K562 (cell line): ENCODE measurements around the gene MRPS33. TPM values are rescaled to one million over a fixed set of nuclear protein-coding genes. Genes with fewer than 3 reads are reported as not detected.
"Not testable (repeated sequence)": the region's sequence is repeated elsewhere in the genome, so short reads cannot be mapped to it uniquely, and the experiment has no call there.

Experiments used
- ATAC-seq: fragments of 200-7000 bp; cut with Tn5 transposase; 3 replicates; pipeline ENCODE4 v1.9.1; 2020; ENCODE audit warnings: moderate library complexity
- BruUV-seq: library from RNA; stranded (reverse); fragments of 400-500 nt; replicated peaks from 2 replicates; lab custom pipeline; 2021; lab: Mats Ljungman, UMichigan
- CTCF ChIA-PET: fragments of 300-600 bp; formaldehyde crosslinking; extraction: SDS; loops from one replicate; lab custom pipeline; 2021; ENCODE audit warnings: low intra/inter-chr PET ratio; lab: Yijun Ruan, JAX
- POLR2A ChIA-PET: fragments of 300-600, 350-650 bp; sonication (Branson Sonifier 250); formaldehyde crosslinking; extraction: SDS; loops from one replicate; lab custom pipeline; 2021; ENCODE audit warnings: antibody characterized with exemption, inconsistent platforms; lab: Yijun Ruan, JAX
- DNase-seq, 4 experiments: peaks; one replicate each; pipeline versions ENCODE4 v3.0.0 to v3.0.0-alpha.2; 2011 to 2018; ENCODE audit warnings: low spot score in 3 of 4, mixed read lengths in 3 of 4; ENCODE audit errors: extremely low read depth in 1 of 4
- FAIRE-seq: peaks from 2 replicates; lab custom pipeline; 2011; peaks lifted over from hg19 to GRCh38; lab: Jason Lieb, UNC
- H2AFZ ChIP-seq: 2 replicates; pipeline ENCODE4 v1.6.0; 2011; ENCODE audit warnings: low read depth, low read length, control low read depth, inconsistent platforms
- H3K27ac ChIP-seq: fragments of 200-600 bp; 3 replicates; pipeline ENCODE4 v1.8.0; 2011; ENCODE audit warnings: low read depth, mild to moderate bottlenecking, control low read depth, inconsistent platforms, low read length, moderate library complexity, mixed read lengths; ENCODE audit errors: extremely low read depth
- H3K27me3 ChIP-seq, 2 experiments: fragments of 300-600 bp in 1 of 2; 2 replicates in 1 of 2; 3 replicates in 1 of 2; pipeline versions ENCODE4 v1.6.0 to v1.8.0; 2011; ENCODE audit warnings: inconsistent platforms in 2 of 2, low read length in 2 of 2, mild to moderate bottlenecking in 1 of 2, mixed read lengths in 1 of 2, moderate library complexity in 1 of 2; ENCODE audit not compliant: control insufficient read depth in 2 of 2, insufficient read depth in 2 of 2
- H3K36me3 ChIP-seq: fragments of 300-600 bp; 3 replicates; pipeline ENCODE4 v1.8.0; 2011; ENCODE audit warnings: mild to moderate bottlenecking, low read length, inconsistent platforms; ENCODE audit not compliant: control insufficient read depth, insufficient read depth
- H3K4me1 ChIP-seq, 2 experiments: fragments of 200-600 bp in 1 of 2; replicated peaks in 1 of 2; 2 replicates in 1 of 2; 3 replicates in 1 of 2; pipeline versions ENCODE4 v1.5.1 to v1.8.0; 2011; ENCODE audit warnings: inconsistent platforms in 2 of 2, low read length in 2 of 2, mild to moderate bottlenecking in 1 of 2, mixed read lengths in 1 of 2, moderate library complexity in 1 of 2; ENCODE audit not compliant: control insufficient read depth in 2 of 2, insufficient read depth in 2 of 2
- H3K4me2 ChIP-seq: 2 replicates; pipeline ENCODE4 v1.6.1; 2011; ENCODE audit warnings: low read length, control low read depth, inconsistent platforms, mixed read lengths; ENCODE audit not compliant: insufficient read depth
- H3K4me3 ChIP-seq: fragments of 200-600 bp; sonication (generic), shearing (Covaris generic); 2 replicates; pipeline ENCODE4 v1.5.1; 2016; ENCODE audit warnings: control low read depth, inconsistent platforms
- H3K79me2 ChIP-seq: fragments of 200-600 bp; 3 replicates; pipeline ENCODE4 v1.8.0; 2011; ENCODE audit warnings: low read length, inconsistent platforms; ENCODE audit not compliant: control insufficient read depth, insufficient read depth
- H3K9ac ChIP-seq, 2 experiments: 2 replicates each; pipeline versions ENCODE4 v1.6.0 to v1.6.1; 2011; ENCODE audit warnings: low read depth in 2 of 2, low read length in 2 of 2, control low read depth in 1 of 2, inconsistent platforms in 1 of 2, mild to moderate bottlenecking in 1 of 2, mixed read lengths in 1 of 2; ENCODE audit not compliant: insufficient read depth in 1 of 2
- H3K9me1 ChIP-seq: one replicate; pipeline ENCODE4 v1.6.0; 2011; ENCODE audit warnings: inconsistent platforms, mild to moderate bottlenecking, low read length, moderate library complexity; ENCODE audit not compliant: control insufficient read depth, insufficient read depth
- H3K9me3 ChIP-seq: replicated peaks from 2 replicates; pipeline ENCODE4 v1.5.1; 2011; ENCODE audit warnings: low read depth, low read length, inconsistent platforms; ENCODE audit not compliant: control insufficient read depth, insufficient read depth
- H4K20me1 ChIP-seq: replicated peaks from 2 replicates; pipeline ENCODE4 v1.6.1; 2011; ENCODE audit warnings: low read length, inconsistent platforms, mixed read lengths; ENCODE audit not compliant: control insufficient read depth, insufficient read depth
- ATF7 ChIP-seq: fragments of 450-650 bp; IDR thresholded peaks from 2 replicates; pipeline ENCODE4 v1.7.1; 2014; ENCODE audit warnings: mild to moderate bottlenecking, moderate library complexity
- BCOR ChIP-seq: fragments of 450-650 bp; IDR thresholded peaks from 2 replicates; pipeline ENCODE4 v1.6.1; 2016
- EHMT2 ChIP-seq: fragments of 450-650 bp; IDR thresholded peaks from 2 replicates; pipeline ENCODE4 v1.6.1; 2018; ENCODE audit warnings: antibody characterized with exemption
- FOXA3 ChIP-seq, 2 experiments: fragments of 450-650 bp in 1 of 2; sonication (generic) in 1 of 2; formaldehyde crosslinking; IDR thresholded peaks in 1 of 2; conservative IDR thresholded peaks in 1 of 2; 2 replicates each; pipeline versions ENCODE4 v1.4.0 to v1.8.0; 2020 to 2022; ENCODE audit warnings: mild to moderate bottlenecking in 2 of 2, missing genetic modification reagents in 1 of 2
- MAZ ChIP-seq, 2 experiments: fragments of 450-650 bp in 1 of 2; sonication (generic) in 1 of 2; formaldehyde crosslinking; IDR thresholded peaks in 1 of 2; conservative IDR thresholded peaks in 1 of 2; 2 replicates each; pipeline versions ENCODE4 v1.4.0 to v1.5.0; 2020; ENCODE audit warnings: mild to moderate bottlenecking in 1 of 2, missing genetic modification reagents in 1 of 2
- MNT ChIP-seq, 2 experiments: fragments of 450-650 bp; conservative IDR thresholded peaks; 2 replicates each; pipeline ENCODE4 v1.6.1; 2017; ENCODE audit warnings: mild to moderate bottlenecking in 2 of 2, moderate library complexity in 2 of 2
- WGBS: fragments of 100-300 bp; shearing (Covaris generic); methylation state at CpG from one replicate; pipeline ENCODE4 v1.1.6; 2016; ENCODE audit warnings: low coverage, mixed read lengths; ENCODE audit not compliant: insufficient coverage; ENCODE audit errors: missing lambda C conversion rate; 5-methylcytosine and 5-hydroxymethylcytosine counted together
- in situ Hi-C: fragments of 300-500 bp; cut with MboI; formaldehyde crosslinking; loops from 4 replicates; pipeline ENCODE4 v1.15.0; 2018; ENCODE audit warnings: inconsistent platforms, mixed read lengths
- intact Hi-C: fragments of 100-400 bp; cut with micrococcal nuclease; formaldehyde crosslinking; loops from 2 replicates; pipeline ENCODE4 v1.14.2; 2022
- polyA plus RNA-seq, 8 experiments: library from polyadenylated mRNA; depleted of rRNA in 4 of 8; stranded (reverse) in 5 of 8; unstranded in 3 of 8; fragments of >200 nt; fragmentation: Nextera tagmentation in 2 of 8; fragmentation: Illumina TruSeq in 1 of 8; extraction: Ambion mirVana in 2 of 8; extraction: Trizol in 1 of 8; gene quantifications; 2 replicates each; pipeline versions ENCODE4 v1.2.1 to v1.2.3, GENCODE V29; 2011 to 2014; ENCODE audit warnings: inconsistent platforms in 1 of 8, missing spikeins in 1 of 8
- total RNA-seq, 7 experiments: library from RNA; depleted of rRNA in 6 of 7; stranded (reverse); fragments of >200 nt in 6 of 7; fragmentation: Illumina TruSeq in 2 of 7; extraction: Trizol in 2 of 7; gene quantifications; 2 replicates each; pipeline versions ENCODE4 v1.2.1 to v1.2.3, GENCODE V29; 2011 to 2021; ENCODE audit warnings: low replicate concordance in 1 of 7

MRPS33 gene
- total and polyA plus RNA-seq, 9 of the 15 experiments (the other 6 are each of a cell fraction or from before 2014, with no cell fraction given), result 81.1 to 442 (median 149) TPM

GRCh38 chr7:141038100-141038499 is 23.3 kb upstream of the MRPS33 start:
- POLR2A ChIA-PET, result not testable (repeated sequence)

GRCh38 chr7:141032539-141033323 is 18.0 kb upstream of the MRPS33 start:
- CTCF ChIA-PET, in situ Hi-C loops, H3K9me1 ChIP-seq, FAIRE-seq, H3K4me1 ChIP-seq, DNase-seq, H3K27me3 ChIP-seq, ATAC-seq, H3K79me2 ChIP-seq, H3K9me3 ChIP-seq, intact Hi-C loops, H3K36me3 ChIP-seq, BruUV-seq, H3K9ac ChIP-seq, H4K20me1 ChIP-seq: not testable (repeated sequence)
- Histone ChIP-seq H2AFZ (peak overlapping the region; percentile 91), H3K4me2 (peak overlapping the region; percentile 65), H3K4me3 (0 out of 2 replicates have a peak overlapping the region, but pooled peaks have one; percentile 3), H3K27ac (peak overlapping the region; percentile 2; the same call in 1 of the 3 replicates)
- POLR2A ChIA-PET, result interaction anchor here (0.6 kb wide), 1 partner anchor 71 kb away, joined by 3 read pairs; no protein-coding TSS in a partner anchor
- 25% methylated on average over 27 of the region's 33 CpGs for WGBS
- TF ChIP-seq EHMT2 (peak; percentile 82; the same call in 1 of the 2 replicates), FOXA3 (CRISPR knock-in tag; conservative IDR thresholded peaks at IDR 0.05 in 1 of 2, IDR thresholded peaks at IDR 0.05 in 1 of 2) (peak; percentile 88 to 93), MAZ (CRISPR knock-in tag; conservative IDR thresholded peaks at IDR 0.05 in 1 of 2, IDR thresholded peaks at IDR 0.05 in 1 of 2) (0 out of 4 replicates have a peak, but pooled peaks of 1 of the 2 experiments have one; percentile 22), ATF7 (0 out of 2 replicates have a peak, but pooled peaks have one; percentile 10), MNT (conservative IDR thresholded peaks at IDR 0.05) (0 out of 4 replicates have a peak, but pooled peaks of 1 of the 2 experiments have one; percentile 33)

More at GRCh38 chr7:141038100-141038499, 23.3 kb upstream of the MRPS33 start:
- CTCF ChIA-PET, H3K9me1 ChIP-seq, H2AFZ ChIP-seq, ATAC-seq, H3K27ac ChIP-seq, H3K27me3 ChIP-seq, intact Hi-C loops, H3K36me3 ChIP-seq, H4K20me1 ChIP-seq, H3K9ac ChIP-seq, H3K4me2 ChIP-seq, DNase-seq, in situ Hi-C loops, BruUV-seq, H3K9me3 ChIP-seq, FAIRE-seq, H3K79me2 ChIP-seq, H3K4me1 ChIP-seq, H3K4me3 ChIP-seq: not testable (repeated sequence)
- 5% methylated on average over 2 of the region's 3 CpGs for WGBS
- TF ChIP-seq BCOR, result peak; percentile 32; the same call in 1 of the 2 replicates
